NCI-H2196 (cell line): ENCODE data around the gene WDR13.
"Not testable (repeated sequence)": the region's sequence is repeated elsewhere in the genome, so short reads cannot be mapped to it uniquely, and the experiment has no call there.

Experiments used
- DNase-seq: peaks from one replicate; lab custom pipeline; 2025; ENCODE audit not compliant: unreplicated experiment; lab: John Stamatoyannopoulos, UW

The WDR13 gene

DNA sequence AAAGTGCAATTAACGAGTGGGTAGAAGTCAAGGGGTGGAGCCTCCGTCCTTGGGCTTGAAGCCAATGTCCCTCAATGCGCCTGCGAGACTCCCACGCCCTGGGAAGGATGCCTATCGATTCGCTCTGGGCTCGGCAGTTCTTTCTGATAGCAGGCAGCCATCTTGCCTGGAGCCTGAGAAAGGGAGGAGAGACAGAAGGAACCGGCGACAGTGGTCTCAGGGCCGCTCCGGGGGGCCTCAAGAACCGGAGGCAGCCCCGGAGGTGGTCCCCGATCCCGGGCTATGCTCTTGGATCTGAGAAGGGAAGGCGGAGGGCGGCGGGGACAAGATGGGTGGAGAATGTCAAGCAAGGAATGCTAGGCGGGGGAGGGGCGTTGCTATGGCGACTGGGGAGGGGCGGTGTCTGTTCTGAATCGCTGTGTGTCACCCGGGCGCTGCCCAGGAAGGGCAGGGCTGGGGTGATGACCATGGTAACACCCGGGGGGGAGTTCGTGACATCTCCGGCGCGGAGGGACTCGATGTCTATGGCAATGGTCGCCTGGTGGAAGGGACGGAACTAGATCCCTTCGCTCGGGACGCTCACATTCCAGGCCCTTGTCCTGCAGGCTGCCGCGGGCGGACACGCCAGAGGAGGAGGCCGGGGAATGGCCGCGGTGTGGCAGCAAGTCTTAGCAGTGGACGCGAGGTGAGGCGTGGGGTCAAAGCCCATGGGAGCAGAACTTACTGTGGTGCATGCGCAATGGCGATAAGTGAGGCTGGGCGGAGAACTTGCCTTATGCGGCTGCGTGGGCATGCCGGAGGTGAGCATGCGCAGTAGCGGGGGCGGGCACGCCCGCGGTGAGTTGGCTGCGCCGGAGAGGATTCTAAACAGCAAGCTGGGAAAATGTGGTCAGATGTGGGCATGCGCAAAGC, at the start of gene WDR13:
Gene WDR13, plus strand, starts transcription at position 140 of the 912 bp plus-strand sequence. Its CDS starts 505 bp downstream, at position 645.
- peak; percentile 82 for DNase-seq

DNA sequence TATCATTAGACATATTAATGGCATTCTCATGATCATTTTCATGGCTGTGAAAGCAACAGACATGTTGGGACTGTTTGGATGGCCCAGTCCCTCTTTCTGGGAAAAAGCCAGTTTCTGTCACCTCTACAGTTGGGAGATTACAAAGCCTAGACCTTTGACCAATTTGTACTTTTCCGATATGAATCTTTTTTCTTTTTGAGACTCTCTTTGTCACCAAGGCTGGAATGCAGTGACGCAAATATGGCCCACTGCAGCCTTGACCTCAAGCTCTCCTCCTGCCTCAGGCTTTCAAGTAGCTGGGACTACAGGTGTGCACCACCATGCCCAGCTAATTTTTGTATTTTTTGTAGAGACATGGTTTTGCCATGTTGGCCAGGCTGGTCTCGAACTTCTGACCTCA, 48.4 kb upstream of the WDR13 start:
- DNase-seq = no peak

DNA sequence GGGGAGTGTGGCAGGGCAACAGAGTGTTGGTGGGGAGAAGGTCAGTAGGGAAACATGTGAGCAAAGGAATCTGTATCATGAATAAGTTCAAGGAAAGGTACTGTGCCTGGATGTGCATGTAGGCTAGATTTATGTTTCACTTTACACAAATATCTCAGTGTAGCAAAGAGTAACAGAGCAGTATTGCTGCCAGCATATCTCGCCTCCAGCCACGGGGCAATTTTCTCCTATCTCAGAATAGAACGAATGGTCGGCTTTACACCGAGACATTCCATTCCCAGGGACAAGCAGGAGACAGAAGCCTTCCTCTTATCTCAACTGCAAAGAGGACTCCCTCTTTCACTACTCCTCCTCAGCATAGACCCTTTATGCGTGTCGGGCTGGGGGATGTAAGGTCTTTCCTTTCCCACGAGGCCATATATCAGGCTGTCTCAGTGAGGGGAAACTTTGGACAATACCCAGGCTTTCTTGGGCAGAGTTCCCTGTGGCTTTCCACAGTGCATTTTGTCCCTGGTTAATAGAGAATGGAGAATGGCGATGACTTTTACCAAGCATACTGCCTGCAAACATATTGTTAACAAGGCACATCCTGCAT, 41.5 kb upstream of the WDR13 start:
- not testable (repeated sequence) for DNase-seq

DNA sequence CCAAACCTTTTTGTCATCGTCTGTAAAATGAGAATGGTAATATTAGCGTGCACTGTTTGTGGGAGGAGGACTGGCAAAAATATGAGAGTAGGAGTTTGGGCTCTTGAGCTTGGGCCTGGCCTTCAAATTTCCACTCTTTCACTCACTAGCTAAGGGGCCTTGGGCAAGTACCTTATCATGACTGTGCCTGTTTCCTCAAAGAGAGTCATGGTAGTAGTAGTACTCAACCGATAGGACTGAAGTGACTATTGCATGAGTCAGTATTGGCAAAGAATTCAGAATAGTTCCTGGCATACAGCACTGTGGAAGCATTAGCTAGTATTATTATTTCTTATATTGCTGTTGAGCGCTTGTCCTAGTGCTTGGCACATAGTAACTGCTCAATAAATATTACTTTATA, 39.0 kb upstream of the WDR13 start:
- DNase-seq = no peak

DNA sequence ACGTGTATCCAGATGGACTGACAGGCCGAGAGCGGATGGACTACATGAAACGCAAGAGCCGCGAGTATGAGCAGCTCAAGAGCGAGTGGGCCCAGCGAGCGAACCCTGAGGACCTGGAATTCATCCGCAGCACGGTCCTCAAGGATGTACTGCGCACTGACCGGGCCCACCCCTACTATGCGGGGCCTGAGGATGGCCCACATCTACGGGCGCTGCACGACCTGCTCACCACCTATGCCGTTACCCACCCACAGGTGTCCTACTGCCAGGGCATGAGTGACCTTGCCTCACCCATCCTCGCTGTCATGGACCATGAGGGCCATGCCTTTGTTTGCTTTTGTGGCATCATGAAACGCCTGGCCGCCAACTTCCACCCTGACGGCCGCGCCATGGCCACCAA, 37.7 kb upstream of the WDR13 start:
- no peak for DNase-seq

DNA sequence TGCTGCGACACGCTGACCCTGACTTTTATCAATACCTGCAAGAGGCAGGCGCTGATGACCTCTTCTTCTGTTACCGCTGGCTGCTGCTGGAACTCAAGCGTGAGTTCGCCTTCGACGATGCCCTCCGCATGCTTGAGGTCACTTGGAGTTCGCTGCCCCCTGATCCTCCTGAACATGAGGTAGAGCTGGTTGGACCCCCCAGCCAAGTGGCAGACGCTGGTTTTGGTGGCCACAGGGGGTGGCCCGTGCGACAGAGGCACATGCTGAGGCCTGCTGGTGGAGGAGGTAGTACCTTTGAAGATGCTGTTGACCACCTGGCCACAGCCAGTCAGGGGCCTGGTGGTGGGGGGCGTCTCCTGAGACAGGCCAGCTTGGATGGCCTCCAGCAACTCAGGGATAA, 37.2 kb upstream of the WDR13 start:
- no peak for DNase-seq

DNA sequence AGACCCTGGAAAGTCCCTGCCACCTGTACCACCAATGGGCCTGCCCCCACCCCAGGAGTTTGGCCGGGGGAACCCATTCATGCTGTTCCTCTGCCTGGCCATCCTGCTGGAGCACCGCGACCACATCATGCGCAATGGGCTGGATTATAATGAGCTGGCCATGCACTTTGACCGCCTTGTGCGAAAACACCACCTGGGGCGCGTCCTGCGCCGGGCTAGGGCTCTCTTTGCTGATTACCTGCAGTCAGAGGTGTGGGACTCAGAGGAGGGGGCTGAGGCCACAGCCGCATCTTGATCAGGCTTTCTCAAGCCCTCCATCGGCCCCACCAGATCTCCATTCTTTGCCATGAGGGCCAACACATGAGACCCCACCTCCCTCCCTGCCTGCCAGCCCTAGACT, 36.6 kb upstream of the WDR13 start:
- DNase-seq = no peak

DNA sequence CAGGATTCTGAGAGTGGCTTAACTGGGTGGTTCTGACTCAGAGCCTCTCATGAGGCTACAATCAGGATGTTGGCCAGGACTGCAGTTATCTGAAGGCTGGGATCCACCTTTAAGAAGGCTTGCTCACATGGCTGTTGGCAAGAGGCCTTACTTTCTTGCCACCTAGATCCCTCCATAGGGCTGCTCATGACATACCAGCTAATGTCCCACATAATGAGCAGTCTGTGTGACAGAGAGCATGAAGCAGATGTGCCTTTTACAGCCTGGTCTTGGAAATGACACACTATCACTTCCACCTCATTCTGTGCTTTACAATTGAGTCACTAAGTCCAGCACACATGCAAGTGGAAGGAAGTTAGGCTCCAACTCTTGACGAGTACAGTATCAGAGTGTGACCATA, 27.3 kb upstream of the WDR13 start:
- DNase-seq = no peak

DNA sequence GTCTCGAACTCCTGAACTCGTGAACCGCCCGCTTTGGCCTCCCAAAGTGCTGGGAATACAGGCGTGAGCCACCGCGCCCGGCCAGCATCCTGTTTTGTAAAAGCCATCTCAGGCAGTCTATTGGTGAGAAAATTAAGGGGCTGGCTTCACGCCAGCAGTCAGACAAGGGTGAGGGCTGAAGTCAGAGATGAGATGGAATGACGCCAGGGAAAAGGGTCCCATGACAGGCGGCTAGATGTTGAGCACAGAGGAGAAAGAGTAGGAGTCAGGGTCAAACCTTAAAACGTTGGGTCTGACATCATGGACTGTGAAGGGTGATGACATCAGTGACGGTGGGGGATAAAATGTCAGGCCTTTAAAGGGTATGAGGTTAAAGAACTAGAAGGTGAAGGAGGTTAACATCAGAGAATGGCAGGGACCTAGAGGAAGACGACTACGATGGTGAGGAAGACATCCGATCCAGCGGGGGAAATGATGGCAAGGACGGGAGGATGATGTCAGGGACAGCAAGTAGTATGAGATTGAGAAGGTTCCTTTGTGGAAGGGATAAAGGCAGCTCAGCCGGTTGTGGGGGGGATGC, 23.5 kb upstream of the WDR13 start:
- DNase-seq = peak; percentile 57

DNA sequence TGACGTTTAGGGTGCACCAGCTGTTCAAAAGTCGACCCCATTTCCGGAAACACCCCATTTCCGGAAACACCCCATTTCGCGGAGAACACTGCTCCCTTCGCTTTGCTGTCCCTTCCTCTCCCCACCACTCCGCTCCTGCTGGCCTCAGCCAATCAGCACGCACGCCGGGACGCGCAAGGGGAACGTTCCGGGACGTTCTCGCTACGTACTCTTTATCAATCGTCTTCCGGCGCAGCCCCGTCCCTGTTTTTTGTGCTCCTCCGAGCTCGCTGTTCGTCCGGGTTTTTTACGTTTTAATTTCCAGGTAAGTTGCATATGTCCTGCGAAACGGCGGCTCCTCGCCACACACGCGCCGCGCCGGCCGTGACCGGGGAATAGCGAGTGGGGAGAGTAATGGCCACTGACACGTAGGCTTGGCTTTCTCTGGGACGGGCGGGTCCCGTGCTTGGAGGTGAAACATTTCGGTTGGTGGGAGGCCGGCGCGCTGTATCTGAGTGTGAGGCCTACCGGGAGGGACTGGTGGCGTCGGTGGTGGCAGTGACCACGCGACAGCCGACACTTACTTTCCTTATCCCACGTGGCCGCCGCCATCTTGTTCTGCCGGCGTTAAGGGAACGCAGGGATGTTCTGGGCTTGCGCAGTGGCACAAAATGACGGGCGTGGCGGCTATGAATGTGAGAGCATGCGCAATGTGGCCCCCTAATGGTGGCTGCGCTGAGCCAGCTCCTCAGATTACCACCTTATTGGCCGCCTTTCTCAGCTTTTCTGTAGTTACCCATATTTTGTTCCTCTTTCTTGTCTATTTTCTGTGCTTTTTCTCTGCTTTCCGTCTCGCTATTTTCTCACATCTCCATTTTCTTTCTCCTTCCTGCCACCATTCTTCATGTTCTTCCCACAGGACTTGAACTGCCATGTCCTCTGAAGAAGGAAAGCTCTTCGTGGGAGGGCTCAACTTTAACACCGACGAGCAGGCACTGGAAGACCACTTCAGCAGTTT, 22.7 kb upstream of the WDR13 start, which contains the start of gene RBM3:
Gene RBM3, plus strand, starts transcription at position 215 of the 997 bp plus-strand sequence. Its CDS starts 697 bp downstream, at position 912.
- DNase-seq = peak; percentile 87

DNA sequence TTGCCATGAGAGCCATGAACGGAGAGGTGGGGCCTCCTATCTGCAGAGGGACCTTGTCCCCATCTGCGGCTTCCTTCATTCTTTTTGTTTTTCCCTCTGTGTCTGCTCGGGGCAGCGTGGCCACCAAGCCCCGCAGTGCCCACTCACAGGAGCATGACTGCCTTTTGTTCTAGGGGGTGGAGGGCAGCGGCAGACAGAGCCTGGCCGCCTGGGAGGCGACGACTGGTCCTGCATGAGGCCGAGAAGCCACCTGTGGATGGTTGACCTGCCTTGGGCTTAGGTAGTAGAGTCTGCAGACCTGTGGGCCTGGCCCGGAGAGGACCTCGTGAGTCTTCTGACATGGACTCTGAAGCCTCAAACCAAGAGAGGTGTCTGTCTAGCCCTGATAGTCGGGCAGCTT, 21.6 kb upstream of the WDR13 start:
- no peak for DNase-seq

DNA sequence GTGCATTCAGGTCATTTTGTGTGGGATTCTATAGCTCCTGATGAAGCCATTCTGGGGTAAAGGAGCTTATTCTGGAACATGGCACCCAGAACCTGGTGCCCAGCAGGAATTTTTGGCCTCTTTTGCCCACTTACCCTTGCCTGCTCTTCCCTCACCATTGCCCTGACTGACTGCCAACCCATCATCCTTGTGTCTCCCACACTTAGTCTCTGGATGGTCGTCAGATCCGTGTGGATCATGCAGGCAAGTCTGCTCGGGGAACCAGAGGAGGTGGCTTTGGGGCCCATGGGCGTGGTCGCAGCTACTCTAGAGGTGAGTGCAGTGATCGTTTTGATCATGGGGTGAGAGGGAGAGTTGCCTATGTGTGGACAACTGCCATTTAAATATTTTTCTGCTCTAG, 21.2 kb upstream of the WDR13 start:
- DNase-seq = no peak

DNA sequence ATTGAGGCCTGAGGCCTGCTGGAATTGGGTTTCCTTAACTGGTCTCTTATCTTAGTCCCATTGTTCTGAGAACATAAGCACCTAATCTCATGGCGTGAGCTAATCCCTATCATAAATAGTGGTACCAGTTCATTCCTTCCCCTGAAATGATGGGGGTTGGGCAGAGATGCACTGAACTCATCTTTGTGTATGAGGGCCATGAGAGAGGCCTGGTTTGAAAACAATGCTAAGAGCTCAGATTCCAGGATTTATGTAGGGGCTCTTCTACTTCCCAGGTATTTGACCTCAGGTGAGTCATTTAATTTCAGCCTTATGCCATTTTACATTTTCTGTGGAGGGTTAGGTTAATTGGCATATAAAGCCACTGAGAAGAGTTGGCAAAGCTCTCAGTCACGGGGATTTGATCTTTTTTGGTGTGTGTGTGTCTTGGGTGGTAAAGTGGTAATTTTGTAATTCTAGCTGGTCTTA, 18.6 kb upstream of the WDR13 start:
- no peak for DNase-seq

DNA sequence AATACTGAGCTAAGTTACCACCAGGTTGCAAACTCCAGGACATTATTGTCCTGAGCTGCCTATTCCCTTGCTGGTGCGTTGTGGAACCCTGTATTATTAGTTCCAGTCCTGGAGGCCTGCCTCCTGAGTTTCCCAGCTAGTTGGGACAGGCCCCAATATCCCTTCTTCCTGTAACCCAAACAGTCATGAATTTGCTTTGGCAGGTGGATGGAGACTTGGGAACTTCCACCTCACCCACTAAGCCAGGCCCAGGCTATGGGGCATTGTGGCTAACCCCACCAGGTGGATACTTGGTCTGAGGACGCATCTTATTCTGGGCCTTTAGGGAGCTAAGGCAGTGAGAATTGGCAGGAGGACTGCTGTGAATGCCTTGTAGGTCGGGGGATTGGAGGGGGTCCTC, 18.0 kb upstream of the WDR13 start:
- DNase-seq = no peak

DNA sequence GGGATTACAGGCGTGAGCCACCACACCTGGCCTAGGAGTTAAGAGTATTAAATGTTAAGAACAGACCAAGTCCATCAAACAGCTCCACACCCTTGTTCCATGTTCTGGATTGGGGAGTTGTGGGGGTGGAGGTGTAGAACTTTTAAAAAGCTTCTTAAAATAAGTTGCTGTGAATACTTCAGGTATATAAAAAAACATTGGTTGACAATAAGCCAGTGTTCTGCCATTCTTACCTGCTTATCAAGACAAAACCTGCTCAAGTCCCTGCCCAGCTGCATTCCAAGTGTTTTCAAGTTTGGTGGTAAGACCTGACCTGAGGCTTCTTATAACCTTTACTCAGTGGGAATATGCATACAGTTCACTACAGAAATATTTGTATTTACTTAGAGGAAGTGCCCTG, 16.6 kb upstream of the WDR13 start:
- no peak for DNase-seq

DNA sequence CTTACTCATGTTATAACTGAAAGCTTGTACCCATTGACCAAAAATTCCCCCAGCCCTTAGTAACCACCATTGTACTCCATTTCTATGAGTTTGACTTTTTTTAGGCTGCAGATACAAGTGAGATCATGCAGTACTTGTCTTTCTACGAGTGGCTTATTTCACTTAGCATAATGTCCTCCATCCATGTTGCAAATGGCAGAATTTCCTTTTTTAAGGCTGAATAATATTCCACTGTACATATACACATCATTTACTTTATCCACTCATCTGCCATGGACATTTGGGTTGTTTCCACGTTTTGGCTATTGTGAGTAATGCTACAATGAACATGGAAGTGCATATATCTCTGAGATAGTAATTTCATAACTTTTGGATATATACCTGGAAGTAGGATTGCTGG, 12.6 kb upstream of the WDR13 start:
- DNase-seq = no peak

DNA sequence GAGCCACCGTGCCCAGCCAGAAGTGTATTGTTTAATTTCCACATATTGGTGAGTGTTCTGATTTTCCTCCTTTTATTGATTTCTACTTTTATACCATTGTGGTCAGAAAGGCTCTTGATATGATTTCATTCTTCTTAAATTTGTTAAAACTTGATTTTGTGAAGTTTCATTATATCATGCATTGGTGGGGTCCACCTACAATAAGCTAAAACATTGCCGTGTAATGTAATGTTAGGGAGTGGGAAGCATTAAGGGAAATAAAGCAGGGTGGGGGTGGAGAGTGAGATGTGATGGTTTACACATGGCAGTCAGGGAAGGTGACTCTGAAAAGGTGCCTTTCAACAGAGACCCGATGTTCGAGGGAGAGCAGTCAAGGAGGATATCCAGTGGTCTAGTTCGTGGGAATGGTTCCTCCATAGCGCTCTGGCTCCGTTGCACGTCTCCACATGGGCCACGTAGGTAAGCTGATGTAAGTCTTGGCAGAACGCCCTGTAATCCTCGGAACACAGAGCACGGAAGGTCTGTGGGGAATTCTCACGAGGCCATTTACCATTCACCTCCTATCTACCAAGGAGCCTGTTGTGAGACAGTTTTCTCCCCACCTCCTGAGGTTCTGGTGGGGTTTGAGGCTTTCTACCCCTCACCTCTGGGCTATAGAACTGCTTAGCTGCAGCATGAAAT, 7.7 kb upstream of the WDR13 start:
- no peak for DNase-seq

DNA sequence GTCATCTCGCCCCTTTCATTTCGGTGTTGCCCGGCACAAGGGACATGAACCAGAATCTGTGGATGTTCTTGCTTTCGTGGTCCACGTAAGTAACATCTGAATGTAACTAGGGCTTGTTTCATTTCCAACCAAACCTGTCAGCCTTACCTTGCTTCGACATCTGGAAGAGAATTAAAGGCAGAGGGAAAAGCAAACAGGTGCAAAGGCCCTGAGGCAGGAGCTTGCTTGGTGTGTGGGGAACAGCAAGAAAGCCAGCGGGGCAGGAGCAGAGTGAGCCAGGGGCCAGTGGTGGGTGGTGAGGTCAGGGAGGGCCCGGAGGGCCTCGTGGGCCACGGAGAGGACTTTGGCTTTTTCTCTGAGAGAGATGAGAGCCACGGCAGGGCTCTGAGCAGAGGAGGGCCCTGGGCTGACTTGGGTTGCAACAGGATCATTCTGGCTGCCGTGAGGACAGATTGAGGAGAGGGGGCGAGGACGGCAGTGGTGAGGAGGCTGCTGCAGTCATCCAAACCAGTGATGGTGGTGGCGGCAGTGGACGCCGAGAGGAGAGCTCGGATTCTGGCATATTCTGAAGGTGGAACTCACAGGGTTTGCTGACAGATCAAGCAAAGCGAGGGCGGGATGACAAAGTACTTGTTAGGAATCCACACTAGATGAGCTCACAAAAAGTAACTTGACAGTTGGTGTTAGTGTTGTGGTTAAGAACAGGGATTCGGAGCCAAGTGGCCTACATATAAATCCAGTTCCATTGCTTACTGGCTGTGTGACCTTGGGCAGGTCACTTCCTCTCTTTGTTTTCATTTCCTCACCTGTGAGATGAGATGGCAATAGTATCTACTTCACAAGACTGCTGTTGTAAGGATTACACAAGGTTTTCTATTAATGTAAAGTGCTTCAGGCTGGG, 6.8 kb upstream of the WDR13 start:
- no peak for DNase-seq

DNA sequence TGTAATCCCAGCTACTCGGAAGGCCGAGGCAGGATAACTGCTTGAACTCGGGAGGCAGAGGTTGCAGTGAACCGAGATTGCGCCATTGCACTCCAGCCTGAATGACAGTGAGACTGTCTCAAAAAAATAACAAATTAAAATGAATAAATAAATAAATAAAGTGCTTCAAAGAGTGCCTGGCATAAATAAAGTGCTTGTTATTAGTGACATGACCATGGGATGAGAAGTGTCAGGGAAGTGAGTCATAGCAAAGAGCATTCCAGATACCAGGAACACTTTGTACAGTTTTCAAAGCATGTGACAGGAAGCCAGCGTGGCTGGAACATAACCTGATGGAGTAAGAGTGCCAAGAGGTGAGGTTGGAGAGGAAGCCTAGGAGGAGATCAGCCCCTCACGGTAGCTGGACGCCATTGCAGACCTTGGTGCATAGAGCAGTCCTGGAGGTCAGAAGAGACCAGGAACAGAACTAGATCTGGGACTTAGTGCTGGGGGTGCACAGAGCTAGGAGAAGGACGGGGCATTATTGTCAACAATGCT, 6.0 kb upstream of the WDR13 start:
- DNase-seq = no peak
